Ecto neural progenitor cell (in vitro differentiated cells): Measurements from ENCODE around the gene ERC1.

ENCODE experiments used
- DNase-seq: peaks from one replicate; pipeline ENCODE4 v3.0.0-alpha.2; 2018; ENCODE audit warnings: low spot score

Gene ERC1

DNA sequence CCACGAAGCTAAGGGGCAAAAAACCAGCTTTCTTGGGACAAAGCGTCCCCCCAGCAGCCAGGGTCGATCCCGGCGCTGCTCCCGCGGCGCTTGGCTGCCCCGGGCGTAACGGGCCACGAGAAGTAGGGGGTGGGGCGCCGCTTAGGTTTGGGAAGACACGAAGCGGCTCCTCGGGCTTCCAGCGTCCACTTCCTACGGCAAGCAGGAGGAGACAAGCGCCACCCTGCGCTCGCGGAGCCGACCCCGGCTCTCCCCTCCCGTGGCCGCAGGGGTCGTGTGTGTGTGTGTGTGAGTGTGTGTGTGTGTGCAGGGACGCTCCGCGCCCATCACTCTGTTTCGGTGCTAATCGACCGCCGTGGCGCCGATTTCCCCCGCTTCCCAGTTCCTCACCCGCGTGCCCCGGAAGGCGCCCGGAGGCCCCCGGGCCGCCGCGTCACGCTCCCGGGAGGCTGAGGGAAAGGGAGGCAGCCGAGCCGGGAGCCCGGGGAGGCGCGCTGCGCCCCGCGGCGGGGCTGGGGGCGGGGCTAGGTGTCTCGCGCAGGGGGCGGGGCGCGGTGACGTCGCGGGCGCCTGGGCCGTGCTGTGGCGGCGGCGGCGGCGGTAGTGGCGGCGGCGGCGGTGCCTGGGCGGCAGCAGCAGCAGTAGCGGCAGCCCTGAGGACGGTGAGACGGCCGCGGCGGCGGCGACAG is at the start of gene ERC1:
Gene ERC1, plus strand, starts transcription at position 563 of the 689 bp plus-strand sequence. CDS start 36,681 bp downstream, outside the sequence.
- DNase-seq = peak; percentile 95

DNA sequence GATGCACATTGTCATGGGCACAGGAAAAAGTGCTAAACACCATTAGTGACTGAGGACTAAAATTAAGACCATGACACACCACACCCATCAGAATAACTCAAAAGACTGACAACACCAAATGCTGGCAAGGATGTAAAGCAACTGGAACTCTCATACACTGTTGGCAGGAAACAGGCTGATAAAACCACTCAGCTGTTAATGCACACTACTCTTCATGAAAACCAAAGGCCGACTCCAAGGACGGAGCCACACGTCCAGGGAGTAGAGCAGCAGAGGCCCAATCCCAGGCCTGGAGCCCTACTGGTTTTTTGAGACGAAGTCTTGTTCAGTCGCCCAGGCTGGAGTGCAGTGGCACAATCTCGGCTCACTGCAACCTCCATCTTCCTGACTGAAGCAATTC is 48.0 kb upstream of the ERC1 start:
- no peak for DNase-seq

GRCh38 chr12:944211-944610 is 46.8 kb upstream of the ERC1 start:
- DNase-seq = no peak

DNA sequence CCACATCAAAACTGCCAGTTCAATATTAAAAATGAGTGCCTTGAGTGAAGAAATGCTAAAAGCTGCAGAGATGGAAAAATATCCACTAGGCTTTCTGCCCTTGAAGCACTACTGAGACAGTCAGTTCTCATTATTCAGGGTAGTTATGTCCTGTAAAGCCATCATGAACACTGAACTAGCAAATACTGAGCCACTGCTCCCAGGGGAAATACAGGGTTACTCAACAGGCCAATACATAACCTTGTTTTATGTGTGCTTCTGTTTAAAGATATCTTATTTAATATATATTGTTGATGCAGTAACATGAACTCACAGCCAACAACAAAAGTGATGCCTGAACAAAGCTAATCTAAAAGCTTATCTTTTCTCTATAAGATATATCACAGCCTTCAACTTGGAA is 44.8 kb upstream of the ERC1 start:
- DNase-seq = no peak

DNA sequence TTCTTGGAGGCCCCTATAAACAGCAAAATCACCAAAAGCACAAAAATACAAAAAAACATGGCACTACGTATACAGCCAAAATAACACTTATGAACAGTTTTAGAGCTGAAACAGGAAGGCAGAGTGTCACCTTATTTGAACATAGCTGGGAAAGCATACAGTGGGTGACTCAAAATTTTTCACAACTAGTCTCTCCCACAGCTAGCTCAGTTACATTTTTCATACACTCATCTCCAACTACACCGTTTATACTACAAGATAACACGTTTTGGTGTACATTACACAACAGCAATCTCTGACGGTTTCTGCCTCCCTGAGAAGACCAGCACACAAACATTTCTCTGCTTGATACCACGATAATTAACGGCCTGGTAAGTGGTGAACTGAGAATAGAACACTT is 44.4 kb upstream of the ERC1 start:
- DNase-seq = no peak

GRCh38 chr12:948238-948637 is 42.8 kb upstream of the ERC1 start:
- DNase-seq = no peak

DNA sequence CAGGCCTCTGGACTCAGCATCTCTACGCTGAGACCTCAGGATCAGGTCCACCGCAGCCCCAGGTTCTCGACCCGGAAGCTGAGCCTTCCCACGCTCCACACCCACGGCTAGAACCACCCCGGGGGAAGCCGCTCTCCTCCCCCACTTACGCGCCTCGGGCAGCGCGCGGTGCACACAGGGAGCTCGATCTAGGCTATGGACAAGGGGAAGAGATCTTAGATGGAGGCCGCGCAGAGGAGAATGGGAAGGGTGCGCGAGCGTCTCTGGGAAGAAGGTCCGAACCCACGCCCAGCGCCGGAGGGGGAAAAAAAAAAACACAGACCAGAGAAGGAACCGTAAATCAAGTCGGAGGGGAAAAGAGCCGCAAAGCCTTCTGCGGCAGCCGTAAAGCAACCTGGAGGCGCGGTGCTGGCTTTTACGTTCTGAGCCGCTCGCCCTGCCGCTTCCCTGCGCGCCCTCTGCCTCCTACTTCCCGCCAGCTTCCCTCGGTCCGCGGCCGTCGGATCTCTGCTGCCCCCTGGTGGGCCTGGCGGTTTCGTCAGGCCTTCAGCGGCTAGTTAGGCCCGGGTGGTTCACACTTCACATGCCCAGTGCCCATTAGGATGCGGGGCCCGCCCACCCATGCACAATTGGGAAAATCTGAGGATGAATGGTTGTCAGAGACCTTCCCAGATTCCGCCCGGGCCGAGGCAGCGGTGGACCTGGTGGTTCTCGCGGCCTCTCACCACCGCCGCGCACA is 41.4 kb upstream of the ERC1 start, which contains the start of gene RAD52:
Gene RAD52, minus strand, starts transcription at position 242 of the 739 bp plus-strand sequence. CDS start 16,636 bp downstream, outside the sequence.
- DNase-seq = peak; percentile 100

DNA sequence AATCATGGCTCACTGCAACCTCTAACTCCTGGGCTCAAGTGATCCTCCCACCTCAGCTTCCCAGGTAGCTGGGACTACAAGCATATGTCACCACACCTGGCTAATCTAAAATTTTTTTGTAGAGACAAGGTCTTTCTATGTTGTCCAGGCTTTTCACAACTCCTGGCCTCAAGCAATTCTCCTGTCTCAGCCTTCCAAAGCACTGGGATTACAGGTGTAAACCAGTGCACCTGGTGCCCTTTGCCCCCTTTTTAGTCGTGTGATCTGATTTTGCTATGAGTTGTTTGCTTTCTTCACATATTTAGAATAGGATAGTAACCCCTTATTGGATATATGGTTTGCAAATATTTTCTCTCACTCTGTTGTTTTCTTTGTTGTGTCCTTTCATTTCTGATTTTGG is 39.8 kb upstream of the ERC1 start:
- DNase-seq = no peak

- DNase-seq = no peak
Measured at GRCh38 chr12:953776-954175, 37.2 kb upstream of the ERC1 start.

- no peak for DNase-seq
Measured at GRCh38 chr12:954741-955140, 36.3 kb upstream of the ERC1 start.

GRCh38 chr12:955939-956338 is 35.1 kb upstream of the ERC1 start:
- no peak for DNase-seq

DNA sequence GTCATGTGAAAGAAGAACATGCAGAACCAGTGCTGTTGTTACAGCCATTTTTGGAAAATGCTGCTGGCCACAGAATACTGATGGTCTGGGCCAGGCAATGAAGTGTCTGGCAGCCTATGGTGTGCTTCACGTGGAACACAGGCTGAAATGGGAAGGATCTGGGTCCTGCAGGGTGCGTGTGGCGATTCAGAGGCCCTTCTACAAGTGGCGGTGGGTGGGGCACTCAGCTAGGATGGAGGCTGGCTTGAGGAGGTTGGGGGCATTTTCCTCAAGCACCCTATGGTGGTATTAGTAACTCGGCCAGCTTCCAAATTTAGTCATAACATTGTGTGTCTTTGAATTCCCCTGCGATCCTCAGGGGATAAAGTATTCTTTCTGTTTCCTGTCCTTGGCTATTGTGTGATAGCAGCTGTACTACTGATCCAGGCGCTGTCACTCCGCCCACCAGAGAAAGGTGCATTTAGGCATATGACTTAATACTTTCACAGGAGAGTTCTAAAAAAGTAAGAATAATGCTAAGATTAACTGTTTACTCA is 32.4 kb upstream of the ERC1 start:
- DNase-seq = no peak

DNA sequence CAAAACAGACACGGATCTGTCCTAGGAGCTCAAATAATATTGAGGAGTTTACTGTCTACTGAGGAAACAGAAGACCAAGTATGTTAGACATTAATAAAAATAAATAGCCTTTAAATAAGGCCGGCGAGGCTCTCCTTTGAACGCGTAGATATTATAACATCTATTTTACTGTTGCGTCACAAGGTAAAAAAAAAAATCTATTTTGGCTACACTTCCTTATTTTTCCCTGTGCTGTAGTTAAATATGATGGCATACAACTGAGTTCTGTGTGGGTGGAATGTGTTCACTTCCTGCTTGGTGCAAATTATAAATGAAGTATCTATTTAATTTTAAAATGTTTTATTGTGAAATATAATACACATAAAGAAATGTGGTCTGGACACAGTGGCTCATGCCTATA is 24.3 kb upstream of the ERC1 start:
- DNase-seq = no peak

DNA sequence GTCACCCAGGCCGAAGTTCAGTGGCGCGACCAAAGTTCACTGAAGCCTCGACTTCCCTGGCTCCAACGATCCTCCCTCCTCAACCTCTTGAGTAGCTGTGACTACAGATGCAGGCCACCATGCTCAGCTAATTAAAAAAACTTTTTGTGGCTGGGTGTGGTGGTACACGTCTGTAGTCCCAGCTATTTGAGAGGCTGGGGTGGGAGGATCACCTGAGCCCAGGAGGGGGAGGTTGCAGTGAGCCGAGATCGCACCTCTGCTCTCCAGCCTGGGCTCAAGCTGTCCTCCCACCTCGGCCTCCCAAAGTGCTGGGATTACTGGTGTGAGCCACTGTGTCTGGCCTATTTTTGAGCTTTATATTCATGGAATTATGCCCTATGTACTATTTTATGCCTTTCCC is 23.4 kb upstream of the ERC1 start:
- no peak for DNase-seq

GRCh38 chr12:968545-968944 is 22.5 kb upstream of the ERC1 start:
- no peak for DNase-seq

GRCh38 chr12:969821-970220 is 21.2 kb upstream of the ERC1 start:
- DNase-seq = no peak

DNA sequence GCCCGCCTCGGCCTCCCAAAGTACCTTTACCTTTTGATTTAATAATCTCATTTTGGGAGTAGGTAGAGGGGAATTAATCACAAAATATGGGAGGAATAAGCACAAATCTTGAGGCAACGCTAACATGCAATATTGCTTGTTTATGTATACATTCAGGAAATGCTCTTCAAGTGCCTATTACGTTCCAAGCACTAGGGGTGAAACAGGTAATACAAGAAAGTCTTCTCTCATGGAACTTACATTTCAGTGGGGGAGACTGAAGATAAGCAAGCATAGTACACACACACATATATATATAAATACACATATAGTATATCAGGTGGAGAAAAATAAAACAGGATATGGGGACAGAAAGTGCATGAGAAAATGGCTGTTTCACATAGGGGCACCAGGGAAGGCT is 19.0 kb upstream of the ERC1 start:
- no peak for DNase-seq

DNA sequence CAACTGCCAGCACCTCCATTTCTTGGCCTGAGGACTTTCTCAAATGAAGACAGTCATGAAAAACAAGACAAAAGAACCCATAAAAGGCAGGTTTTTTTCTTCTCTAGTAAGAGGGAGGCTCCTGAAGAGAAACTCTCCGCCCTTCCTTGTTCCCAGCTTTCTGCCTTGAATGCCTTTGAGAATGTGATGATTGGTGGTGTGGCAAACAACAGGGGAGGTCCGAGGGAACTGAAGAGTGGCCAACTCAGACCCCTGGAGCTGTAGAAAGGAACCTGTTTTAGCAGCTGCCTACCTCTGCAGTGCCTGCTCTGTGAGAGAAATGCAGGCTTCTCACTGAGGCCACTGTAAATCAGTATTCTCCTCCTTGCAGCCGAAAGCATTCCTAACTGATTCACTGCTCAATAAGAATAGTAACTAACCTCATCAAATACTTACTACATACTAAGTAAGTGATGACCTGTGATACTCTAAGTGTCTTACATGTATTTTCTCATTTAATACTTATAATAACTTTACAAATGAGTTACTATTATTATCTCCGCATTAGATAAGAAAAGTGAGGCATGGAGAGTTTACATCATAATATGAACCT is 16.7 kb upstream of the ERC1 start:
- no peak for DNase-seq

DNA sequence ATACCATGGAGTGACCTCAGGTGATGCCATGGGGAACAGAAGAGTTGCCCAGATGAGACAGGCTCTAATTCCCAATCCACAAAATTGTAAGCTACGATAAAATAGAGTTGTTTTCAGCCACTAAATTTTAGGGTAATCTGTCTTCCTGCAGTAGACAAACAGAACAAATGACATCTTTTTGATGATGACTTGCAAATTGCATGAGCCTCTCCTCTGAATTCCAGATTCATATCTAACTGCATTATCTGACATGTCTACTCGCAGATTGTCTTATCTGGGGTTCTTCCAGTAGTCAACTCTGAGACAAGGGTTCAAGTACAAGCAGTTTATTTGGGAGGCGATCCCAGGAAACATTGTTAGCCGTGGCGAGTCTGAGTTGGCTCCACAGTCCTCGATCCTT is 14.4 kb upstream of the ERC1 start:
- no peak for DNase-seq

DNA sequence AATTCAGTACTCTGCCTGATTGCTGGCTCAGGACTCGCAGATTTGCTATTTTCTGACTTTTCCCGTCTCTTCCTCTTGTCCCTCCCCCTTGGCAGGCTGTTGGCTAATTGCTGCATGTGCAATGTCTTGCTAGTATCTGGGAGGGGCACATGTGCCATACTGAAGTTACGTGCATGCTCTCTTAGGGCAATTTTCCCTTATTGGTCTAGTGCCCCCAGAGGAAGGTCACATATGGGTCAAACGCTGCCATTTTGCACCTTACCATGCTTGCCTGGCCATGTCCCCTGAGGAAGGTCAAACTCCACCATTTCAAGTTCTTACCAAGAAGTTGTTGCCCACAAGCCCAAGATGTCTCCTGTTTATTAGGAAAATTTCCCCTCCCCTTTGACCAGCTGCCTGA is 13.9 kb upstream of the ERC1 start:
- no peak for DNase-seq

DNA sequence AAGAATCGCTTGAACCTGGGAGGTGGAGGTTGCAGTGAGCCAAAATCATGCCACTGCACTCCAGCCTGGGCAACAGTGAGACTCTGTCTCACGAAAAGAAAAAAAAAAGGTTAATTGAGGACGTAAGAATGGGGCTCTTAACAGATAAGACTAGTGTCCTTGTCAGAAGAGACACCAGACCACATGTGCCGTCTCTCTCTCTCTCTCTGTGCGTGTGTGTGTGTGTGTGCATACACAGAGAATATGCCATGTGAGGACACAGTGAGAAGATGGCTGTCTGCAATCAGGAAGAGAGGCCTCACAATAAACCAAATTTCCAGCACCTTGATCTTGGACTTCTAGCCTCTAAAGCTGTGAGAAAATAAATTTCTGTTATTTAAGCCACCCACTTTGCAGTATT is 11.7 kb upstream of the ERC1 start:
- no peak for DNase-seq

DNA sequence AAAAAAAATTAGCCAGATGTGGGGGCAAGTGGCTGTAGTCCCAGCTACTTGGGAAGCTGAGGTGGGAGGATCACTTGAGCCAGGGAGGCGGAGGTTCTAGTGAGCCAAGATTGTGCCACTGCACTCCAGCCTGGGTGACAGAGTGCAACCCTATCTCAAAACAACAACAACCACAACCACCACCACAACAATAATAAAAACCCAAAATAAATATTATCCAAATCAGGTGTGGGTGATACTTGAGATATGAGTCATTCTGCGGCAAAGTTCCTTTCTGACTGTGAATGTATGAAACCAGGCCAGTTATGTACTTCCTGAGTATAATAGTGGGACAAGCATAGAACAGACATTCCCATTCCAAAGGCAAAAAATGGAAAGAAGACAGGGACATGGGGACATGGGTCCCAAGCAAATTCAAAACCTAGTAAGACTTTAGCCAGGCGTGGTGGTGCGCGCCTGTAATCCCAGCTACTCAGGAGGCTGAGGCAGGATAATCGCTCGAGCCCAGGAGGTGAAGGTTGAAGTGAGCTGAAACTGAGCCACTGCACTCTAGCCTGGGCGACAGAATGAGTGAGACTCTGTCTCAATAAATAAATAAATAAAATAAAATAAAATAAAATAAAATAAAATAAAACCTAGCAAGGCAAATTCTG is 9.7 kb upstream of the ERC1 start:
- no peak for DNase-seq

- DNase-seq = no peak
Measured at GRCh38 chr12:981961-982360, 9.1 kb upstream of the ERC1 start.
